K562 (cell line): ENCODE results near the gene VPS4A. TPM values are rescaled to one million over a fixed set of nuclear protein-coding genes. Genes with fewer than 3 reads are reported as not detected.
A peak's percentile ranks its signal among the peaks of the same experiment; 100 is the strongest.

ENCODE experiments used
- ADNP ChIP-seq: fragments of 200-800 bp; sonication (Bioruptor generic); IDR thresholded peaks from 2 replicates; pipeline ENCODE4 v1.6.1; 2016; ENCODE audit warnings: missing genetic modification characterization, missing compliant biosample characterization
- AFF1 ChIP-seq, 2 experiments: fragments of 450-650 bp; IDR thresholded peaks; 2 replicates each; pipeline ENCODE4 v1.6.1; 2018; ENCODE audit warnings: mild to moderate bottlenecking in 2 of 2, low read depth in 1 of 2; ENCODE audit not compliant: partially characterized antibody in 2 of 2
- ARID1B ChIP-seq: fragments of 450-650 bp; IDR thresholded peaks from 2 replicates; pipeline ENCODE4 v1.6.1; 2016; ENCODE audit warnings: antibody characterized with exemption, mild to moderate bottlenecking, inconsistent platforms
- CBX1 ChIP-seq: sonication (generic); IDR thresholded peaks from 2 replicates; pipeline ENCODE4 v1.6.1; 2016; ENCODE audit warnings: antibody characterized with exemption, low read depth, mild to moderate bottlenecking
- CHD2 ChIP-seq: IDR thresholded peaks from 2 replicates; pipeline ENCODE4 v1.6.1; 2011; ENCODE audit warnings: low read depth, low read length
- CREB3 ChIP-seq: fragments of 450-650 bp; conservative IDR thresholded peaks from 2 replicates; pipeline ENCODE4 v1.6.1; 2016; ENCODE audit warnings: missing genetic modification characterization, low read depth, mild to moderate bottlenecking, missing compliant biosample characterization, moderate library complexity
- FOXK1 ChIP-seq: sonication (generic); formaldehyde crosslinking; IDR thresholded peaks from 2 replicates; pipeline ENCODE4 v1.8.0; 2022; ENCODE audit warnings: missing genetic modification reagents, mild to moderate bottlenecking, borderline replicate concordance
- SMARCE1 ChIP-seq: fragments of 450-650 bp; IDR thresholded peaks from 2 replicates; pipeline ENCODE4 v1.7.1; 2016; ENCODE audit warnings: mild to moderate bottlenecking
- SRF ChIP-seq, 2 experiments: fragments of 250-450, 450-650 bp in 1 of 2; sonication (Bioruptor Pico) in 1 of 2; sonication (generic) in 1 of 2; formaldehyde crosslinking; IDR thresholded peaks; 2 replicates each; pipeline versions ENCODE4 v1.5.0 to v1.5.1; 2020 to 2022; ENCODE audit warnings: mild to moderate bottlenecking in 1 of 2, missing genetic modification reagents in 1 of 2
- ZBTB17 ChIP-seq: fragments of 450-650 bp; formaldehyde crosslinking; IDR thresholded peaks from 2 replicates; pipeline ENCODE4 v1.4.0; 2020; ENCODE audit warnings: mild to moderate bottlenecking
- ZHX1 ChIP-seq: fragments of 150-350 bp; conservative IDR thresholded peaks from 2 replicates; pipeline ENCODE4 v1.6.1; 2014; ENCODE audit warnings: low read length
- ZNF134 ChIP-seq: fragments of 250-450 bp; sonication (Bioruptor Pico); conservative IDR thresholded peaks from 2 replicates; pipeline ENCODE4 v1.4.0; 2020
- ZNF253 ChIP-seq: fragments of 250-450 bp; sonication (Bioruptor Pico); conservative IDR thresholded peaks from 2 replicates; pipeline ENCODE4 v1.6.1; 2021; ENCODE audit warnings: mild to moderate bottlenecking
- ZNF263 ChIP-seq: sonication (generic); formaldehyde crosslinking; IDR thresholded peaks from 2 replicates; pipeline ENCODE4 v1.8.0; 2022; ENCODE audit warnings: mild to moderate bottlenecking, missing genetic modification reagents, borderline replicate concordance
- polyA plus RNA-seq, 8 experiments: library from polyadenylated mRNA; depleted of rRNA in 4 of 8; stranded (reverse) in 5 of 8; unstranded in 3 of 8; fragments of >200 nt; fragmentation: Nextera tagmentation in 2 of 8; fragmentation: Illumina TruSeq in 1 of 8; extraction: Ambion mirVana in 2 of 8; extraction: Trizol in 1 of 8; gene quantifications; 2 replicates each; pipeline versions ENCODE4 v1.2.1 to v1.2.3, GENCODE V29; 2011 to 2014; ENCODE audit warnings: inconsistent platforms in 1 of 8, missing spikeins in 1 of 8
- total RNA-seq, 7 experiments: library from RNA; depleted of rRNA in 6 of 7; stranded (reverse); fragments of >200 nt in 6 of 7; fragmentation: Illumina TruSeq in 2 of 7; extraction: Trizol in 2 of 7; gene quantifications; 2 replicates each; pipeline versions ENCODE4 v1.2.1 to v1.2.3, GENCODE V29; 2011 to 2021; ENCODE audit warnings: low replicate concordance in 1 of 7
- TF ChIP-seq, protein P1 (sequence below), 3 experiments: IDR thresholded peaks in 2 of 3; conservative IDR thresholded peaks in 1 of 3; 2 replicates each; pipeline ENCODE4 v1.5.1; 2011 to 2012; ENCODE audit warnings: low read length in 3 of 3, mild to moderate bottlenecking in 3 of 3, control low read depth in 2 of 3, improper control_type of control experiment in 1 of 3, inconsistent platforms in 1 of 3, low read depth in 1 of 3, mixed read lengths in 1 of 3, moderate library complexity in 1 of 3; ENCODE audit not compliant: insufficient read depth in 2 of 3

The VPS4A gene
- total and polyA plus RNA-seq, 9 of the 15 experiments (the other 6 are each of a cell fraction or from before 2014, with no cell fraction given): 7.6 to 45.4 (median 29.9) TPM

DNA sequence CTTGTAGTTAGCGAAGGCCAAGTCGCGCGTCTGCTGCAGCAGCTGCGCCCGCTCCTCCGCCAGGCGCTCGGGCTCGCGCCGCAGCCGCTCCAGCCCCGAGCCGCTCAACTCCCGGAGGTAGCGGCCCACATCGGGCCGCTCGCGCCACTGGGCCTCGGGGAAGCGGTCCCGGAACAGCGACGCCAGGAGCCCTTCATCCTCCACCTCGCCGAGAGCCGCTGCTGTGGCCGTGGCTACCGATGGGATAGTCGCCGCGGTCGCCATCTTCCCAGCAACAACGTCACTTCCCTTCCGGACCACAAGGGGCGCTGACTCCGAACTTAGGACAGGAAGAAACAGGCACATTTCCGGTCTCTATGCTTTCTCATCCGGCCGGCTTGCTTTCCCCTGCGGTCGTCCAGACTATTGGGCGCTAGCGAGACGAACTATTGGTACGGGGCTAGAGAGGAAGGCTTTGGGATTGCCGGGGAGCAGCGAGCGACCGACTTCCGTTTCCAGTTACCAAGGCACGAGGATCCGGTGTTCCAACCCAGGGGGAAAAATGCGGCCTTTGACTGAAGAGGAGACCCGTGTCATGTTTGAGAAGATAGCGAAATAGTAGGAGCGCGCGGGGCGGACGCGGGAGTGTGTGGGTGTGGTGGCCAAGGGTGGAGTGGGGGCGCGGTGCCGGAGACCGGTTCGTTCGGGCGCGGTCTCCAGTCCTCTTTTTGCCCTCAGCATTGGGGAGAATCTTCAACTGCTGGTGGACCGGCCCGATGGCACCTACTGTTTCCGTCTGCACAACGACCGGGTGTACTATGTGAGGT is 28.3 kb downstream of the VPS4A start, which contains the start of the genes COG8 and NIP7 (continued):
- TF ChIP-seq CHD2 (0 out of 2 replicates have a peak, but pooled peaks have one; percentile 15), SRF (CRISPR knock-in tag; IDR thresholded peaks at IDR 0.05) (peak in 1 of 2 experiments; percentile 41; a peak in 2 of 4 replicates), ZNF253 (CRISPR knock-in tag) (no peak), ZHX1 (peak; percentile 82; the same call in 1 of the 2 replicates), ZBTB17 (no peak), ARID1B (0 out of 2 replicates have a peak, but pooled peaks have one; percentile 34), SMARCE1 (peak; percentile 24; the same call in 1 of the 2 replicates), ADNP (tag) (no peak), CREB3 (tag) (no peak), CBX1 (peak; percentile 69; the same call in 1 of the 2 replicates), AFF1 (IDR thresholded peaks at IDR 0.05; ENCODE audit: low read depth in 1 of 2, partially characterized antibody in 2 of 2) (peak in 1 of 2 experiments; percentile 55), ZNF134 (CRISPR knock-in tag) (no peak), ZNF263 (peak; percentile 24; the same call in 1 of the 2 replicates), FOXK1 (CRISPR knock-in tag) (peak; percentile 72; the same call in 1 of the 2 replicates)
- TF ChIP-seq, protein P1, sequence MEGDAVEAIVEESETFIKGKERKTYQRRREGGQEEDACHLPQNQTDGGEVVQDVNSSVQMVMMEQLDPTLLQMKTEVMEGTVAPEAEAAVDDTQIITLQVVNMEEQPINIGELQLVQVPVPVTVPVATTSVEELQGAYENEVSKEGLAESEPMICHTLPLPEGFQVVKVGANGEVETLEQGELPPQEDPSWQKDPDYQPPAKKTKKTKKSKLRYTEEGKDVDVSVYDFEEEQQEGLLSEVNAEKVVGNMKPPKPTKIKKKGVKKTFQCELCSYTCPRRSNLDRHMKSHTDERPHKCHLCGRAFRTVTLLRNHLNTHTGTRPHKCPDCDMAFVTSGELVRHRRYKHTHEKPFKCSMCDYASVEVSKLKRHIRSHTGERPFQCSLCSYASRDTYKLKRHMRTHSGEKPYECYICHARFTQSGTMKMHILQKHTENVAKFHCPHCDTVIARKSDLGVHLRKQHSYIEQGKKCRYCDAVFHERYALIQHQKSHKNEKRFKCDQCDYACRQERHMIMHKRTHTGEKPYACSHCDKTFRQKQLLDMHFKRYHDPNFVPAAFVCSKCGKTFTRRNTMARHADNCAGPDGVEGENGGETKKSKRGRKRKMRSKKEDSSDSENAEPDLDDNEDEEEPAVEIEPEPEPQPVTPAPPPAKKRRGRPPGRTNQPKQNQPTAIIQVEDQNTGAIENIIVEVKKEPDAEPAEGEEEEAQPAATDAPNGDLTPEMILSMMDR (IDR thresholded peaks at IDR 0.05 in 2 of 3, conservative IDR thresholded peaks at IDR 0.05 in 1 of 3; ENCODE audit: insufficient read depth in 2 of 3, low read depth in 1 of 3, low read length in 3 of 3): peak; percentile 72 to 84 (median 84)
